ENCODE results near the gene OR13C3. TPM values are rescaled to one million over a fixed set of nuclear protein-coding genes. Genes with fewer than 3 reads are reported as not detected.
"Not testable (repeated sequence)": the region's sequence is repeated elsewhere in the genome, so short reads cannot be mapped to it uniquely, and the experiment has no call there.

The OR13C3 gene
- not detected in 2 replicates for total RNA-seq (2014; rRNA removed; shearing (Covaris generic))

DNA sequence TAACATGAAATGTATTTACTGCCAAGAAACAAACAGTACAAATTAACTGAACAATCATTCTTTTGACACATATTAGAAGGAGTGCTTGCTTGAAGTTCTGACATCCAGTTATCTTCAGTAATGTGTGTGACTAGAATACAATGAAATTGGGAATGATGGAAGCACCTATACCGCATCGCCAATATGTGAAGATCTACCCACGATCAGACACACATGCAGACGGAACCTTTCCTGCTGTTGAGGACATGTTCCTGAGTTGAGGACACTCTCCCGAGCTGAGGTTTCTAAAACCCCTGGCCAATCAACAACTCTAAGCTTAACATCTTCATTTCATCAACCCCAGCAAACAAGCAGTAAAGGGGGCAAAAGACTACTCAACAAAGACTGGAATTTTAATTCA is at the start of gene OR13C3:
OR13C3 (minus strand) TSS at position 101 of the 400 bp plus-strand sequence. CDS start 133 bp downstream, outside the sequence.
- DNase-seq (ENCODE audit: low read depth) = no peak

DNA sequence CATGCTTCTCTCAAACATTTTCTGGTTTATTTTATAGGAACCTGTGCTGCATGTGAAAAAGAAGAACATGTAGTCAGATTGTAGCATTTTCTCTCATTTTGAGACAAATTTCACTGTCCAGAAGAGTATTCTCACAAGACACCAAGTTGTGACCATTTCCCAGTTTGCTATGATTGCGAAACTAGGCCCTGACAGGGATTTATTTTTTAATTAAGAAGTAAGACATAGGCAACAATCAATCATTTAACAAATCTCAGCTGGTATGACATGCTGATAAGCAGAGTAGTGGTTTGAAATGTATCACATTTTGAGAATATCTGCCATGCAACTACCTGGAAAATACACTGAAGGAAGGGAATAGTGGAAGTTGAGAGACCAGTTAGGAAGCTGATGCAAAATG is 43.9 kb upstream of the OR13C3 start:
- no peak for DNase-seq (ENCODE audit: low read depth)

DNA sequence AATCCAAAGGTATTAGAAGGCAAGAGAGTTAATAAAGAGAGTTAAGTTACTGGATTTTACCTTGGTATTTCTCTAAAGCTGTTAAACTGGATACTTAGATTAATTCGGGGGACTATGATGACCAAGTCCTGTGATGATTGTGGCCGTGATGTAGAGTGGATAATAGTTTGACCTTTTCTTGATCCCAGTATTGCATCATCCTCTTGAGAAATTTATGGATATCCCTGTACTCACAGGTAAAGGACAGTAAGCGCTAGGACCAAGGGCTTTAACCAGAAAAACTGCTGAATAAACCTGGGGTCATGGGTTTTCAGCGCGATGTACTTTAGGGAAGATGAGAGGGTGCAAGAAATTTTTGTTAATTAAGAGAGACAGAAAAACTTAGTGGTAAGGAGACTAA is 40.6 kb upstream of the OR13C3 start:
- DNase-seq (ENCODE audit: low read depth) = no peak

DNA sequence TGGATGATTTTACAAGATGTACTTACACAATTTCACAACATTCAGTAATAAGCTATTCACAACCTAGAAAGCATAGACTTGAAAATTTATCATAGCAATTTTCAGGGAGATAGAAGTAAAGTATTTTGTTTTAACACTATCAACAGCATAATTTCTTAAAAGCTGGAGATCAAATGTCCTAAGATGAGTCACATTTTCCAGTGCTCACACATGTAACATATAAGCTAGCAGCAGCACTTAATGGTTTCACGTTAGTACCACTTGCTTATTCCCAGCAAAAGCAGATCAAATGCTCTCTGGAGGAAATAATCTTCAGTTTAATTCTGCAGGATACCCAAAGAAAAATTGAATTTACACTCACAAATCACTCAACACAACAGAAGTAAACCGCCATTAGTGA is 38.8 kb upstream of the OR13C3 start:
- no peak for DNase-seq (ENCODE audit: low read depth)

DNA sequence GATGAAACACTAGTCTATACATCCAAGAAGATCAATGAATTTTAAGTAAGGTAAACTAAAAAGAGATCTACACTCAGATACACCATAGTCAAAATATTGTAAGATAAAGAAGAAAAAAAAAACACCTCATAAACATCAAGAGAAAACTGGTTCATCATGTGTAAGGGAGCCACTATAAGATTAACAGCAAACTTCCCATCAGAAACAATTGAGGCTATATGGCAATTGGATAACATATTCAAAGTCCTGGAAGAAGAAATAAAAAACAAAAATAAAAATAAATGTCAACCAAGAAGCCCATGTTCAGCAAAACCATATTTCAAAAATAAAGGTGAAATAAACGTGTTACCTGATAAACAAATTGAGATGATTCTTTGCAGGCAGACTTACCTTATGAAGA is 36.0 kb upstream of the OR13C3 start:
- no peak for DNase-seq (ENCODE audit: low read depth)

DNA sequence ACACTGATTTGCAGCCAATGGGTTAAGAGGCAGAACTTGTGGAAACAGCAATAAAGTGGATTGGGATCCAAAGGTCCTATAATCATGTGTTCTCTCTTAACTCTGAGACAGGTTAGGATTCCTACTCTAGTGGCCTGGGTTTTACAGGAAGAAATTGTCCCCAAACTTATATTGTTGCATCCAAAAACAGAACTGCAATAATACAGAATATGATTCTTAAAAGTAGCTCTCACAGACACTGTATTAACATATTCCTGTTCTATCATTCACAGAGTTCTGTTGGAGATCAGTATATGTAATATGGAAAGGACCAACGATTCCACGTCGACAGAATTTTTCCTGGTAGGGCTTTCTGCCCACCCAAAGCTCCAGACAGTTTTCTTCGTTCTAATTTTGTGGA is 32.2 kb upstream of the OR13C3 start, which contains the start of gene OR13C8:
OR13C8 (plus strand) TSS at position 301 of the 400 bp plus-strand sequence; CDS start at position 301, 0 bp downstream.
- no peak for DNase-seq (ENCODE audit: low read depth)

DNA sequence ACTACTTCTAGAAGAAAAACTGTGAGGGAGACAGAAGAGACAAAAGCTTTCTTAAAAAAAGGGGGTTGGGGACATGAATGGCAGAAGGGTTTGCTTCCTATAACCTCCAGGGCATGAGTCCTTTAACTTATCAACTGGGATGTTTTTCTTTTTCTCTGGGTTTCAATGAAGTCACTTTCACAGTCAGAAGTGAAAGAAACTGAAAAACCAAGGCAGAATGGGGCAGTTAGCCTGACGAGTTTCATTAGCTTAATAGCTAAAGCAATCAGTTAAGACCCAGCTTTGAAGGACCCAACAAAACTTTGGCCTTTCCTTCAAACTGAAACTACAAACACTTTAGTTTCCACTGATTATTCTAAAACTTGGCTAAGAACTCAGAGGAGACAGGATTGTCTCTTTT is 27.7 kb upstream of the OR13C3 start:
- no peak for DNase-seq (ENCODE audit: low read depth)

DNA sequence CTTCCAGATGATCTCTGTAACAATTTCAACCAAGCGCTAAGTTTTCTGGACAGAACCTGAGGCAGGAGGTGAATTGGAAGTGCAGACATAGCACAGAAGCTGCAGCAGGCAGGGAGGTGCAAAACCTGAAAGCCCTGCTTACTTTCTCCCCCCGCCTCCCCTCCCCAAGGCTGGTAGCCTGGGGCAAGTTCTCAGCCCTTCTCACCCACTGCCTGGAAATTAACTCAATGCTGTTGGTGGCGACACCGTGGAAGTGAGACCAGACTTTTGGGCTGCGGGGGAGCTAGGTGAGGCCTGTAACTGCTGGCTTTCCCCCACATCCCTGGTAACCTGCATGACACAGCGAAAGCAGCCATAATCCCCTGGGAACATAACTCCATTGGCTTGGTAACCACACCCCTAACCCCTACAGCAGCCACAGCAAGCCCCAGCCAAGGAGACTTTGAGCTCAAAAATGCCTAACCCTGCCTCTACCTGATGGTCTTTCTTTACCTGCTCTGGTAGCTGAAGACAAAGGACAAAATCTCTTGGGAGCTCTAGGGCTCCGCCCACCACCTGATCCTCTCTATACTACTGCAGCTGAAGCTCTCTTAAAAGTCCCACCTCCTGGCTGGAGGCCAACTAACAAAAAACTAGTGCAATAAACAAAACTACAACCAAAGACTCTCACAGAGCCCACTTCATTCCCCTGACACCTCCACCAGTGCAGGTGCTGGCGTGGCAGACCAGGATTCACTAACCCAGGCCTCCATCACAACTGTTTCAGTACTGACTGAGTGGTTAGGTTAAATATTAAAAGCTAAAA is 20.4 kb upstream of the OR13C3 start:
- peak; percentile 7 for DNase-seq (ENCODE audit: low read depth)

DNA sequence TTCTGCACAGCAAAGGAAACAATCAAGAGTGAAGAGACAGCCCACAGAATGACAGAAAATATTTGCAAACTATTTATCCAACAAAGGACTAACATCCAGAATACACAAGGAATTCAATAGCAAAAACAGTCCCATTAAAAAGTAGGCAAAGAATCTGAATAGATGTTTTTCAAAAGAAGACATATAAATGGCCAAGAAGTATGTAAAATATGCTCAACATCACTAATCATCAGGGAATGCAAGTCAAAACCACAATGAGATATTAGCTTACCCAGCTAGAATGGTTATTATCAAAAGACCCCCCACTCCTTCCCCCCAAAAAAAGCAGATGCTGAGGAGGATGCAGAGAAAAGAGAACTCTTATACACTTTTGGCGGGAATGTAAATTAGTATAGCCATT is 18.9 kb upstream of the OR13C3 start:
- no peak for DNase-seq (ENCODE audit: low read depth)

DNA sequence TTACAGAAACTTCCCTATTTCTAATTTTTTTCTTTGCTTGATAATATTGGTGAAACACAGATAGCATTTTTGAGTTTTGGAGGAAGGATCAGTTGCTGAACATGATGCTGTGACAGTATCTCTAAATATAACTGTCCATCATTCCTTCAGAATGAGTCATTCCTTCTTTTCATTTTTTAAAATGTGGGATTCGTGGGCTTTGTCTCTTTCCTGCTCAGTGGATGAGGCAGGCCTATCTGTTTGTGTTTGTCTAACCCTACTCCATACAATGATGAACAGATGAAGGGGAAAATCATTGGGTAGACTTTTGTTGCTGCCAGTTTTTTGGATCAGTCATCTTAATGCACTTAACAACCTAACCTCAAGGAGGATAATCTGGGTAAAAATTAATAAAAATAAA is 16.6 kb upstream of the OR13C3 start:
- peak; percentile 3 for DNase-seq (ENCODE audit: low read depth)

DNA sequence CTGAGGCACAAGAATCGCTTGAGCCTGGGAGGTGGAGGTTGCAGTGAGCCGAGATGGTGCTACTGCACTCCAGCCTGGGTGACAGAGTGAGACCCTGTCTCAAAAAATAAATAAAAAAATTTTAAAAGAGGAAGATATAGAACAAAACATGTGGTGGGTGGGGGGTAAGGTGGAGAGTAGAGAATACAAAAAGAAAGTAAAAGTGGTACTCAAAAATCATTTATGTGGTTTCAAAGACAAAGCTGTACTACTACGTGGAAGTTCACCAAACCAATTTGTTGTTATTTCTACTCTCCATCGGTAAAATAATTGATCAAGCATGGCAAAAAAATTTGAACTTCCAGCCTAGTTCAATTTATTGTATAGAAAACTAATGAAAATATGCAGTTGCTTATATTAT is 8.0 kb upstream of the OR13C3 start:
- no peak for DNase-seq (ENCODE audit: low read depth)

DNA sequence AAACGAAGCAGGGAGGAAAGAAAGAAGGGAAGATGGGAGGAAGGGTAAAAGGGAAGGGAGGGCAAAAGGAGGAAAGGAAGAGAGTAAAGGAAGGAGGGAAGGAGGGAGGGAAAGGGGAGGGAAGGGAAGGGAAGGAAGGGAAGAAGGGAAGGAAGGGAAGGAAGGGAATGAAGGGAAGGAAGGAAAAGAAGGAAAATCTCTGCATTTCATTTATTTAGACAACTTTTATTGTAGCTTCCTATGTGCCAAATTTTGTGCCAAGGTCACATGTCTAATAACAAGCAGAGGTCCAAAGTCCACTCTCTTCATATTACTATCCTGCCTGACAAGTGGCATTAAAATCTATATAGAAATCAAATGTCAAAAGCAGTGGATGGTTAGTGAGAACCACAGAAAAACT is 2.6 kb upstream of the OR13C3 start:
- no peak for DNase-seq (ENCODE audit: low read depth)

DNA sequence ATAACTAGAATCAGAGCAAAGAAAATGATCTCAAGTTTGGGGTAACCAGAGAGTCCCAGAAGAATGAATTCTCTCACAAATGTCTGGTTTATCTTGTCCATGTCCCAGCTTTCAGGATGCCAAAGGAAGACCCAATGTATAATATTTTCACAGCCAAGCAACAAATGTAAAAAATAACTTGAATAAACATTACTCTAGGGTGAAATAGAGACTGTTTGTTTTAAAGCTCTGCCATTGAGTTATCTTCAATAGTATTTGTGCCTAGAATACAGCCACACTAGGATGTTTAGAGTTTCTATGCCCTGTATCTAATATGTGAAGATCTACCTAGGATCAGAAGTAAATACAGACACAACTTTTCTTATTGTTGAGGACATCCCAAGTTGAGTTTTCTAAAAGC is 9.5 kb downstream of the OR13C3 start, which contains the start of gene OR13C4:
OR13C4 (minus strand) TSS at position 101 of the 400 bp plus-strand sequence; CDS start at position 101, 0 bp downstream.
- DNase-seq (ENCODE audit: low read depth) = no peak

DNA sequence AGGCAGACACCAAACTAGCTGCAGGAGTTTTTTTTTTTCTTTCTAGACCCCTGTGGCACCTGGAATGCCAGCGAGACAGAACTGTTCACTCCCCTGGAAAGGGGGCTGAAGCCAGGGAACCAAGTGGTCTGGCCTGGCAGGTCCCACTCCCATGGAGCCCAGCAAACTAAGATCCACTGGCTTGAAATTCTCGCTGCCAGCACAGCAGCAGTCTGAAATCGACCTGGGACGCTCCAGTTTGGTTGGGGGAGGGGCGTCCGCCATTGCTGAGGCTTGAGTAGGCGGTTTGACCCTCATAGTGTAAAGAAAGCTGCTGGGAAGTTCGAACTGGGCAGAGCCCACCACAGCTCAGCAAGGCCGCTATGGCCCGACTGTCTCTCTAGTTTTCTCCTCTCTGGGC is 16.4 kb downstream of the OR13C3 start:
- DNase-seq (ENCODE audit: low read depth) = not testable (repeated sequence)

DNA sequence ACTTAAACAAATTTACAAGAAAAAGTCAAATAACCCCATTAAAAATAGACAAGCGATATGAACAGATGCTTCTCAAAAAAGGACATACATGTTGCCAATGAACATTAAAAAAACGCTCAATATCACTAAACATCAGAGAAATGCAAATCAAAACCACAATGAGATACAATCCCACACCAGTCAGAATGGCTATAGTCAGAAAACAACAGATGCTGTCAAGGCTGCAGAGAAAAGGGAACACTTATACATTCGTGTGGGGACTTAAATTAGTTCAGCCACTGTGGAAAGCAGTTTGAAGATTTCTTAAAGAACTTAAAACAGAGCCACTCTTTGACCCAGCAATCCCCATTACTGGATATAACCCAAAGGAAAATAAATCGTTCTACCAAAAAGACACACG is 21.8 kb downstream of the OR13C3 start:
- DNase-seq (ENCODE audit: low read depth) = no peak

DNA sequence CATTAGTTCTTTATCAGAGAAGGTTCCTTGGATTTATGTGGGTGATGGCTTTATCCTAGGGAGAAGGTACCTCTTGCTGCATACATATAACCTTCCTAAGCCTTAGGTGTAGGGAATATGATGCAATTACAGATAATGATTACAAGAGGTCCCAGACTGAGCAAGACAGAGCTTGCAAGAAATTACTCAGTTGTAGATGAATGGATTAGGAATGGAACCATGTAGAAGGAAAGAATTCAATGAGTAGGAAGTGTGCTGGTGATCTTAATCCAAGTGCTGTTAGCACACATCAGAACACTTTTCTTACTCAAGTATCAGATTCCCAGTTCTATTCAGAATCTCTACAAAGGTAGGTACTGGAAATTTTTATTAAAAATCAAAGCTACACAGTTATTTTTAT is 30.1 kb downstream of the OR13C3 start:
- DNase-seq (ENCODE audit: low read depth) = no peak

DNA sequence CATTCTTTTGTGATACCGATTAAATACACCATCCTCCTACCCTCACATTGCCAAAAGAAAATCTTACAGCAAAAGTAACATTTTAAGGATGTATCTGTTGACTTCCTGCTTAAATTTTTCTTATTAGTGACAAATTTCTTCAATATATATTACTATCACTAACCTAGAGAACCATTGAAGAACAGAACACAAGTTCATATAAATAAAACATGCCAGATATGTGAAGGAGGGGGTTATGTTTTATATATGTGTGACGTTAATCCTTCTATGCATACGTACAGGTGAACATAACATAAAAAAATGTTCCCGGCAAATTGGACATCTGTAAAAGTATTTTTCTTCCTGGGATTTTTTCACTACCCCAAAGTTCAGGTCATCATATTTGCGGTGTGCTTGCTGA is 32.7 kb downstream of the OR13C3 start, which contains the start of gene OR13F1:
OR13F1 (plus strand) TSS at position 301 of the 400 bp plus-strand sequence; CDS start at position 301, 0 bp downstream.
- DNase-seq (ENCODE audit: low read depth) = no peak

DNA sequence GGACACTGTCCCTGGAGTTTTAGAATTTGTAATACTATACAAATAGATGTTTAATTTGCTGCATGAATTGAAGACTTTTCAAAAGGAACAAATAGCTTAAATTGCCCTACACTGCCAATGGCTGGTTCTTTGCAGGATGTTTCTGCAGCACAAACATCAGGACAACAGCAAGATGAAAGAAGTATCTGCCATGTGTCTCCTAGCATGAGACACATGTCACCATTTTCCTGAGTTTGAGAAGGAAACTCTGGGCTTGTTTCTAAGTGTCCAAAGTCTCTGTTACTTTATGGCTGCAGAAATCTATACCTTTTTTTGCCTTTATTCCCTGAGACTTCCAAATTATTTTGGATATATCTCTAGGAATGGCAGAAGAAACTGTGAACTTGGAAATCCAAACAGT is 33.2 kb downstream of the OR13C3 start:
- no peak for DNase-seq (ENCODE audit: low read depth)

DNA sequence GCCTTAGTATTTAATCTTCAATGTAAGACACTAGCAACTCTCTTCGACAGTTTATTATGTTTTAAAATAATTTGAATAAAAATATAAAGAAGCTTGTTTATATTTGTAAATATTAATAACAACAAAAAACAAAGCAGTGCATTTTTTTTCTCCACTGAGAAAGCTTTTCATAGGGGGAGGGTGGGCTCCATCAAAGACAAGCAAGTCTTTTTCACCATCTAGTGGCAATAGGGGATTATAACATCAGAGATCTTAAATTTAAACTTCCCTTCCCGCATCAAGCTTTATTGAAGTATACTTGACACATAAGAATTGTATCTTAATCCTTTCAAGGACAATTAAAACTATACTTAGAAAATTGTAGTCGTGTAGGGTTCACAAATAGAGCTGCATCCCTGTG is 41.8 kb downstream of the OR13C3 start:
- no peak for DNase-seq (ENCODE audit: low read depth)

Measured in Daoy (cell line).